ENCODE data around the gene GPR151.
"Not testable (repeated sequence)": the region's sequence is repeated elsewhere in the genome, so short reads cannot be mapped to it uniquely, and the experiment has no call there.

The GPR151 gene

DNA sequence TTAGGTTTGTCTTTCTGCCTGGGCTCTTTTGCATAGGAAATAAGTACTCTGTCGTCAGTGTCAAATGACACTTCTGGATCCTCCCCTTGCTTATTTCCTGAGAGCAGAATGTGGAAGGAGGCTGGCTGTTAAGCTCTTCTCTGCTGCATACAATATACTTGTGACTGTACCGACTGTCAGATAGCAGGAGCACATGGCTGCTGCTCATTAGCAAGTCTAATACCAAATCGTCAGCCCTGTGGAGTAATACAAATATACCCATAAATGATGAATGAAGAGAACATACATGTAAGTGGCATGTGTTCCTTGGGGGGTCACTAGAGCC, at the start of gene GPR151:
Gene GPR151, minus strand, starts transcription at position 40 of the 325 bp plus-strand sequence. CDS start 77 bp downstream, outside the sequence.
- DNase-seq (ENCODE audit: low read depth) = no peak

DNA sequence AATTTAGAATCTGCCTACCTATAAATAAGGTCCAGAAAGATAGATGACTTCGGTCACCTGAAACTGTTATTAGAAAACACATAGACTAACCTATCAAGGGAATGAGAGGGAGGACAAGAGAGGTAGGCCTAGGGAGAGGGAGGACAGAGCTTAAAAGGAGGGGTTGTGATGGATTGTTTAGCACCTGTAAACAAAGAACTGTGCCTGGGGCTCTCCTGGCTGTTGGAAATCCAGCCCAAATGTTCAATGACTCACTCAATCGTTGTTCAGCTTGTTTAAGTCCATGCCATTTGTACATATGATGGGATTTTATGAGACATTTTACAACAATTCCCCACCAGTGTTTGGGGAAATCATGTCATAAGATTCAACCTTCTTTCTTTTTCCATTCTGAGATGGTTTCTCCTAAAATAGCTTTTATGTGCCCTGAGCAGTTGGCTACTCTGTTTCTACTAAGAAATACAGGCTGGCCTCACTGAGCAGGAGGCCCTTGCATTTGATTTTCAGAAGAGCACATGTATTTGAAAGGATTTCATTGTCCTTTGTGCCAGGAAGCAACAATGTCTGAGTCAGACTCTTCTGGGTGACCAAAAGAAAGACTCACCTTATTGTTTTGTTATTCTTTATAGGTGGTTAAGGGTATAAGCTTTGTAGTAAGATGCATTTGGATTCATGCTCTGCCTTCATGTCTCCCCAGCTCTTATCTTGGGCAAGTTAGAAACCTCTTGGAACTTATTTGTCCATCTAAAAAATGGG, 48.2 kb upstream of the GPR151 start:
- DNase-seq (ENCODE audit: low read depth) = no peak

DNA sequence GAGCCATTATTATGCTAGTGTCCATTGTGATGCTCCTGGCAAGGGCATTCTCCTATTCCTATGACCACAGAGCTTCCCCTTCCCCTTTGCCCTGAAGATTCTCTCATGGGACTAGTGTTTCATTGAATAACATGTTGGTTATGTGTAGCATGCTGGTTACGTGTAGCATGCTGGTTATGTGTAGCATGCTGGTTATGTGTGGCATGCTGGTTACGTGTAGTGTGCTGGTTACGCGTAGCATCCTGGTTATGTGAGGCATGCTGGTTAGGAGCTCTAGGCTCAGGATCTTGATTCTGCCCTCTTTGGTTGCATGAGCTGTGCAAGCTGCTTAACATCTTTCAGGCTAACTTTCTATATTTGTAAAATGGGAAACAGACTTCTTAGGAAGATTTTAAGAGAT, 46.5 kb upstream of the GPR151 start:
- DNase-seq (ENCODE audit: low read depth) = no peak

GRCh38 chr5:146561711-146562110, 45.7 kb upstream of the GPR151 start:
- DNase-seq (ENCODE audit: low read depth) = no peak

DNA sequence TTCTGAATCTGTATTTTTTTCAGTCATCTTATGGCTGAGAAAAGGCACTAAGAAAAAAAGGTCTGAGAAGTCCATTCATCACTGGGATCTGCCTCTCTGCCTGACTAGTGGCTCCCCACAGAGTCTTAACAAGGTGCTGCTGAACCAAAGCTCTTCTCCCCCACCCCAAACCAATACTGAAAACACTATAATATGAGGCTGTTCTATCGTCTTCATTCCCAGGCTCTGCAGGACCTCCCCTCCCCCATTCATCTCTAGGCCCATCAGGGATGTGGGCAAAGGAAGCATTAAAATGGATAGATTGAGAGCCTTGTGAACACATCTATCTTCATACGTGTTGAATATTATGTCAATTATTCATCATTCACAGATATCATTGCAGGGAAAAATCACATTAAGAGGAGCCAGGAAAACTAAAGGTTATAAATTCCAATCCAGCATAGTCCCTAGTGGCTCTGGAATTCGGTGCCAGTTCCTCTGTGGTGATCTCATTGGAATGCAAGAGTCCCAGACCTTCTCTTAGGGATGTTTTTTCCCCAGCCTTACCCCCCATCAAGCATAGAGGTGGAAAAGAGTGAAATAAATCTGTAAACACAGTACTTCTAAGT, 44.3 kb upstream of the GPR151 start:
- DNase-seq (ENCODE audit: low read depth) = peak; percentile 58

- not testable (repeated sequence) for DNase-seq (ENCODE audit: low read depth)
Observed at GRCh38 chr5:146556884-146557283, 40.9 kb upstream of the GPR151 start.

- no peak for DNase-seq (ENCODE audit: low read depth)
Observed at GRCh38 chr5:146553446-146553845, 37.5 kb upstream of the GPR151 start.

- no peak for DNase-seq (ENCODE audit: low read depth)
Observed at GRCh38 chr5:146549615-146550014, 33.6 kb upstream of the GPR151 start.

DNA sequence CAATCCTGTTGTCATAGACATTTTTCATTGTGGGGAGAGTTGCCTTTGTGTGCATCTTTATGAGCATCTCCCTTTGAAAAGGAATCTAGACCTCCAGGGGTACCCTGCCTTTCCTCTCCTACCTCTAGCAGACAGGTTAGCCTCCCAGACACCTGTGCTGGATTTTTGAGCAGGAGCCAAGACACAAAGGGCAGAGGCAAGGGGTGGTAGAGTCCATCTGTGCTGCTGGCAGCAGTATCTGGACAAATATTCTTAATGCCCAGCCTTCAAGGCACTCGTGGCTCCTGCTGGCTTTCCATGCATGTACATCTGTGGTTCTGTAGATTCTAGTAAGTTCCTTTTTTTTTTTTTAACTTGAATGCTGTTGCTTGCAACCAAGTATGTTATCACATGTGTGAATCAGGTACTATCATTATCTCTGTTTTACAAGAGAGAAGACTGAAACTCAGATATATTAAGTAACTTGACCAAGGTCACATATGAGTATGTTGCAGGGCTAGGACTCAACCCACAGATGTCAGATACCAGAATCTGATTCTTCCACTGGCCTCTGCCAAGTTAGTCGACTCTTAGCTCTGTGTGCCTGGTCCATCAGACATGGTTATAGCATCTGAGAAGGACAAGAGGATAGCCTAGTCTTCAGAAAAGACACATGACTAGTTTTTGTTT, 32.9 kb upstream of the GPR151 start:
- no peak for DNase-seq (ENCODE audit: low read depth)

DNA sequence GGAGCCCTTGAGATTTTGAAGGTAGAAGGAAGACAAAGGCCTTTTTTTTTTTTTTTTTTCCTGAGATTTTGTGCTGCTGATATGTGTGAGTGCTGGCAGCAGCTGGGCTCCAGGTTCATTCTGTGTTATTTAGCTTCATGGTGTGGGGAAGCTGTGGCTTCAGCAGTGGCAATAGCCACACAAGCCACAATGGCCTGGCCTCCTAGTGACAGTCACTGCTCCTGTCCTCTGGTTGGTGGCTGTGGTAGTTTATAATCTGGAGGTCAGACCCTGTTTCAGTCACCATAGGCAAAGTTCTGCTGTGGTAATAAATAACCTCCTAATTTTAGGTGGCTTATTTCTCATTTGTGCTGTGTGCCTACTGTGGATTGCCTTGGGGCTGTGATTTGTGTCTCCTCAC, 28.2 kb upstream of the GPR151 start:
- DNase-seq (ENCODE audit: low read depth) = no peak

- DNase-seq (ENCODE audit: low read depth) = no peak
Observed at GRCh38 chr5:146541958-146542849, 26.2 kb upstream of the GPR151 start.

GRCh38 chr5:146540414-146540813, 24.4 kb upstream of the GPR151 start:
- DNase-seq (ENCODE audit: low read depth) = no peak

DNA sequence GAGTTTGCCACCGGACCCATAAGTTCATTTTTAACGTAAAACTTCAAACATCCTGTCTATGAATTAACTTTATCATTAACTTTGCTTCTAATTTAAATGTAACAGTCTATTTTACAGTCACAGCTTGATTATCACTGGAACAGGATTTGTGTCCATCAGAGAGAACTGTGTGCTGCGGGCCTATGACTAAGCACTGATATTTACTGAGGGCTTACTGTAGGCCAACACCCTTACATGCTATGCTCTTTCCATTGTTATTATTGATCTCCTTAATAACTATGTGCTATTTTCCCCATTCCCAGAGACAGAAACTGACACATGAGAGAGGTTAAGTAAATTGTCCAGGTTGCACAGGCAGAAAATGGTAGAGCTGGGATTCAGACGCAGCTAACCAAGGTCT, 24.0 kb upstream of the GPR151 start:
- no peak for DNase-seq (ENCODE audit: low read depth)

- DNase-seq (ENCODE audit: low read depth) = no peak
Observed at GRCh38 chr5:146538432-146538831, 22.4 kb upstream of the GPR151 start.

DNA sequence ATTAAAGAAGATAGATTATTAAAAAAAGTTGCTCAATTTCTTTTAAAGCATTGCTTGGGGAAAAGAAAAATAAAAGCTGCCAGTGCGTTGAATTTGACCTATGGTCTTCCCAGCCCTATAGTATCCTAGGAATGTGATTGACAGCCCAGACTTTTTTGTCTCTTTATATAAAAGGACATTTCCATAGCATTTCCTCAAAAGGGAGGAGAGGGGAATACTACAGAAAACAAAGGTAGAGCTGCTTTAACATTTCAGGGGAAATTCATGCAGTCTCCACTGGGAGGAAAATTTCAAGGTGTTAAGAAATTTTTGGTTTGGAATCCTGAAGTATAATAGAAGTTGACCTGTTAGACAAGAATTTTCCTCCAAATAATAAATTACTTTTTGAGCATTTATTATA, 17.9 kb upstream of the GPR151 start:
- DNase-seq (ENCODE audit: low read depth) = no peak

- DNase-seq (ENCODE audit: low read depth) = peak; percentile 38
Observed at GRCh38 chr5:146533260-146533857, 17.4 kb upstream of the GPR151 start.

- no peak for DNase-seq (ENCODE audit: low read depth)
Observed at GRCh38 chr5:146529984-146530383, 14.0 kb upstream of the GPR151 start.

DNA sequence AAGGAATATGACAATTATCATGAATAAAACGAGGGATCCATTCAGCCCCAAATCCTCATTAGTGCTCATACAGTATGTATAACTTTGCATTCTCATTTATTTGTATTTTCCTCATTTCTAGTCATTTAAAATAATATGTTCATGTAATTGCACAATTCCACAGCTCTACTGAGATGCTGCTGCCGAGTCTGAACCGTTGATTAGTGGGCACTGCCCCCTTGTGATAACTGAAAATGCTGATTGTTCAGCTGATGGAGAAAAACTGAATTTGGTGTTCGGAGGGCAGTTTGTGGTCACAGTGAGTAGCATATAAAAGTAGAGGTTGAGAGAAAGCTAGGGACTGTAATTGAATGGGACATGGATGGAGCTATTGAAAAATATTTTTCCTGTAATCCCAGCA, 12.2 kb upstream of the GPR151 start:
- no peak for DNase-seq (ENCODE audit: low read depth)

DNA sequence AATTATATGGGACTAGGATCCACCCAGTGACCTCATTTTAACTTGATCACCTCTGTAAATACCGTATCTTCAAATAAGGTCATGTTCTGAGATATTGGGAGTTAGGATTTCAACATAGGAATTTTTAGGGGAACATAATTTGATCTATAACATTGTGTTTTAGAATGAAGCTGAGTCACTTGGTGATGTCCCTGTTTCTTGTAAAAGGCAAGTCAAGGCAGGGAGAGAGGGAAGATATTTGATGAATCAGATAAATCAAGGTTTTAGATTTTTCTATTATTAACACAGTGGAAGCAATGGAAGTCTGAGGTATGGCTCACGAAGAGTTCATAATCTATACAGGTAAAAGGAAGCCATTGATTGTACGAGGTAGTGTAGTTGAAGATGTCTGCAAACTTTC, 11.8 kb upstream of the GPR151 start:
- no peak for DNase-seq (ENCODE audit: low read depth)

DNA sequence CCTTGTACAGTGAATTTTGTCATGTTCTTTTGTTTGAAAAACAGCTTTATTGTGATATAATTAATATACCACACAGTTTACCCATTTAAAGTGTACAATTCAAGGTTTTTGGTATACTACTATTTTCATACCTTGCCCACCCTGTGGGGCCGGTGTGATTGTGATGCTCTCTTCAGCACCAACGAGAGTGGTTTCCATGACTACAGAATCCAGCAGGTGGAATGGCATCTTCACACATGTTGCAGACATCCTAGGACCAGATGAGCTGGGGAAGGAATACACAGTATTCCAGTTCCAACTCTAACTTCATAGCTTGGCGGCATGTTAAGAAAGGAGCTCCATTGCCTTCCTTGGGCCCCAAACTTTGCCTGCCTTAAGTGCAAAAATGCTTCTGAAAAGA, 7.7 kb upstream of the GPR151 start:
- no peak for DNase-seq (ENCODE audit: low read depth)

GRCh38 chr5:146521403-146522106, 5.6 kb upstream of the GPR151 start:
- no peak for DNase-seq (ENCODE audit: low read depth)

Measured in HS-5 (cell line).